ENCODE results near the gene MOV10L1.

GRCh38 chr22:50084614-50085021, 5.2 kb upstream of the MOV10L1 start:
- TF ChIP-seq CTCF (IDR thresholded peaks at IDR 0.05; ENCODE audit: low read depth, low read length) = no peak
- no peak for TF ChIP-seq EZH2phosphoT487 (IDR thresholded peaks at IDR 0.05; ENCODE audit: low read depth)
